LNCAP (cell line): ENCODE results near the gene BRD1.

Experiments used
- TF ChIP-seq, protein P1 (sequence below): fragments of 450-650 bp; IDR thresholded peaks from 2 replicates; pipeline ENCODE4 v1.5.1; 2017; ENCODE audit warnings: mild to moderate bottlenecking

Gene BRD1

DNA sequence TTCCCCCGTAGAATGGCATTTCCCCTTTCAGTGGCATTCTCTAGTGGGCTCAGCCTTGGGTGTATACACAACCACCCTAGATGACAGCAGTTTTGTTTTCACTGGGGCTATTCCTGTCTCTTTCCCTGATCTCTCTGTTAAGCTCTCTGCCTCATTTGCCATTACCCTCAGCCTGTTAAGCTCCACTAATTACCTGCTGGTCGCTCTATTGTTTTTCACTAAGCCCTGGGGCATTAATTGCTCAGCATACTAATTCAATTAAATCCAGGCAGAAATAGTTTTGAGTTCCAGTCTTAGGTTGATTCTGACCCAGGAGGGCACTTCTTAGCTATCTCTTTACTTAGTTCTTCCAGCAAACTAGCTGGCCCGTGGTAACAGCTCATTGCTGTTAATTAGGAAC lies 80.0 kb downstream of the BRD1 start:
- TF ChIP-seq, protein P1, sequence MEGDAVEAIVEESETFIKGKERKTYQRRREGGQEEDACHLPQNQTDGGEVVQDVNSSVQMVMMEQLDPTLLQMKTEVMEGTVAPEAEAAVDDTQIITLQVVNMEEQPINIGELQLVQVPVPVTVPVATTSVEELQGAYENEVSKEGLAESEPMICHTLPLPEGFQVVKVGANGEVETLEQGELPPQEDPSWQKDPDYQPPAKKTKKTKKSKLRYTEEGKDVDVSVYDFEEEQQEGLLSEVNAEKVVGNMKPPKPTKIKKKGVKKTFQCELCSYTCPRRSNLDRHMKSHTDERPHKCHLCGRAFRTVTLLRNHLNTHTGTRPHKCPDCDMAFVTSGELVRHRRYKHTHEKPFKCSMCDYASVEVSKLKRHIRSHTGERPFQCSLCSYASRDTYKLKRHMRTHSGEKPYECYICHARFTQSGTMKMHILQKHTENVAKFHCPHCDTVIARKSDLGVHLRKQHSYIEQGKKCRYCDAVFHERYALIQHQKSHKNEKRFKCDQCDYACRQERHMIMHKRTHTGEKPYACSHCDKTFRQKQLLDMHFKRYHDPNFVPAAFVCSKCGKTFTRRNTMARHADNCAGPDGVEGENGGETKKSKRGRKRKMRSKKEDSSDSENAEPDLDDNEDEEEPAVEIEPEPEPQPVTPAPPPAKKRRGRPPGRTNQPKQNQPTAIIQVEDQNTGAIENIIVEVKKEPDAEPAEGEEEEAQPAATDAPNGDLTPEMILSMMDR = no peak

DNA sequence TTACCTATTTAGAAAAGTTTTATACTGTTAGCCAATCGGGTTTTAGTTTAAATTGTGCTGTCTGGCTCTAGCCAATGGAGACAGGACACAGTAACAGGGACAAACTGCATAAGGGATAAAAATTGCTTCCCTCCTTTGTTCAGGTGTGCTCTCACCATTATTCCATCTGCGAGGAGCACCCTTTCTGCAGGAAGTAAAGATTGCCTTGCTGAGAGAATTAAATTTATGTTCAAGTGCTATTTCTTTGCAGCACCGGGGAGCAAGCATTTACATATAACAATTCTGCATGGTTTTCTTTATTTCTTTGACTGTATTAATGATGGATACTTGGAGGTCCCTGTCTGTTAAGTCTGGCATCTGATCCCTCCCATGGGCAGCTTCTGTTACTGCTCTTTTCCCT lies 80.5 kb downstream of the BRD1 start:
- TF ChIP-seq, protein P1 = no peak

- TF ChIP-seq, protein P1 = no peak
Measured at GRCh38 chr22:49746065-49746464, 81.6 kb downstream of the BRD1 start.

DNA sequence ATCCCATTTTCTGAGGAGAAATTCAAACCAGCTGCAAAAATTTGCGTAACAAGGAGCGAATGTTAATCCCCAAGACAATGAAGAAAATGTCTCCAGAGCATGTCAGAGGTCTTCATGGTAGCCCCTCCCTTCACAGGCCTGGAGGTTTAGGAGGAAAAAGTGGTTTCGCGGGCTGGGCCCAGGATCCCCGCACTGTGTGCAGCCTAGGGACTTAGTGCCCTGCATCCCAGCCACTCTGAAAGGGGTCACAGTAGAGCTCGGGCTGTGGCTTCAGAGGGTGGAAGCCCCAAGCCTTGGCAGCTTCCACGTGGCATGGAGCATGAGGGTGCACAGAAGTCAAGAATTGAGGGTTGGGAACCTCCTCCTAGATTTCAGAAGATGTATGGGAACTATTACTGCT lies 87.4 kb downstream of the BRD1 start:
- TF ChIP-seq, protein P1 = no peak

DNA sequence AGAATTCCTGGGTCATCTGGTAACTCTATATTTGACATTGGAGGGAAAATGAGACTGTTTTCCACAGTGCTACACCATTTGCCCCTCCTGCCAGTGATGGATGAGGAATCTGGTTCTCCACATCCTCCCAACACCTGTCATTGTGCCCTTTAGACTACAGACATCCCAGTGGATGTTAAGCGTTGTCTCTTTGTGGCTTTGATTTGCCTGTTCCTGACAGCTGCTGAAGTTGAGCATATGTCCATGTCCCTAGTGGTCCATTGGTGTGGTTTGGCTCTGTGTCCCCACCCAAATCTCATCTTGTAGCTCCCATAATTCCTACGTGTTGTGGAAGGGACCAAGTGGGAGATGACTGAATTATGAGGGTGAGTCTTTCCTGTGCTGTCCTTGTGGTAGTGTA lies 88.5 kb downstream of the BRD1 start:
- TF ChIP-seq, protein P1 = no peak

DNA sequence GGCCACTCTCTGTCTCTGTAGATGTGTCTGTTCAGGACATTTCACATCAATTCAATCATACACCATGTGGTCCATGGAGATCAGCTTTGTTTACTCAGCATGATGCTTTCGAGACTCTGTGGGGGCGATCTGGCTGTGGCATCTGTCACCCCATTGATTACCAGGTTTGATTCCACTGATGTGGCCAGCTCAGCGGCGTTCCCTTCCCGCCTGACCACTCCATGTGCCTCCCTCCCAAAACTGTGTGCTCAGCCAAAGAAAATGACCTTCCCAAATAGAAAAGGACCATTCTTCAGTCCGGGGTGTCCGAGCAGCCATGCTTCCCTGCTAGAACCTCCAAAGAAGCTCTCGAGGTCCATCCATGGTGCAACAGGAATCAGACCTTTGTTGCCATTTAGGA lies 89.1 kb downstream of the BRD1 start:
- TF ChIP-seq, protein P1 = no peak

GRCh38 chr22:49738006-49738405 lies 89.7 kb downstream of the BRD1 start:
- TF ChIP-seq, protein P1 = no peak

DNA sequence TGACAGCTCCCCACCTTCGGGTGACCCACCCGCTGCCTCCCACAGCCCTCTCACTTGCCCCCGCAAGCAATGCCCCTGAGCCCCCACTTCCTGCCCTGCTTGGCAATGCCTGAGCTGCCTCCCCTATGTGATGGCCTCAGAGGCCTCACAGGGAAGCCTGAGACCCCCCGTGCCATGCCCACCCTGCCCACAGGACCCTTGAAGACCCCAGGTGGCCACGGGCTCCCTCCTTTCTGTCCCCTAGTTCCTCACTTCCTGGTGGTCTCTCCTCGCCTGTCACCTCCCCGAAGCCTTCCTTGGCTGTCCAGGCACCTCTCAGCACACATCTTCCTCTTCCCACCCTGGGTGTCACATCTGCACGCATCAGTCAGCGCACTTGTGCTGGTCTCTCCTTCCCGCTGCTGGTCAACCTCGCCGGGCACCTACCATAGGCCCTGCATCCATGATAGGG lies 90.5 kb downstream of the BRD1 start:
- TF ChIP-seq, protein P1 = no peak
